ENCODE data around the gene SERPINB1. TPM values are rescaled to one million over a fixed set of nuclear protein-coding genes. Genes with fewer than 3 reads are reported as not detected.

SERPINB1 gene
- total RNA-seq, 1 donor from 2014 or later, result 3.8 TPM

DNA sequence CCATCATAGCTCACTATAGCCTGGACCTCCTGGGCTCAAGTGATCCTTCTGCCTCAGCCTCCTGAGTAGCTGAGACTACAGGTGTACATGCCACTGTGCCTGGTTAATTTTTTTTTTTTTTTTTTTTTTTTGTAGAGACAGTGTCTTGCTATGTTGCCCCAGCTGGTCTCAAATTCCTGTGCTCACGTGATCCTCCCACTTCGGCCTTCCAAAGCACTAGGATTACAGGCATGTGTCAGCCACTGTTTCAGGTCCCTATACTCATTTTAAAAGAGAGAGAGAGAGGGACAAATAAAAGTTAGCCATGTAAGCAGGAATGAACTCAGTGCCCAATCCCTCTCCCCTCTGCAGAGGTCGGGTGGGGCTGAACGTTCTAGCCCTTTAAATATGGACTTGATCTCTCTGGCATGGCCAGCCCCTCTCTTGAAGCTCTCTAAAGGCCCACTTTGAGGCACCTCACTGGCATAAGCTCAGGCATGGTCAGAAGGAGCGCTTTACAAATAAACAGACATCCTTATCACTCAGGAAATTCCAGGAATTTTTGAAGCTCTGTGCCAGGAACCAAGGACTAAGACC lies 9.0 kb upstream of the SERPINB1 start:
- DNase-seq (ENCODE audit: low read depth in 2 of 2), result peak; percentile 63 to 80

DNA sequence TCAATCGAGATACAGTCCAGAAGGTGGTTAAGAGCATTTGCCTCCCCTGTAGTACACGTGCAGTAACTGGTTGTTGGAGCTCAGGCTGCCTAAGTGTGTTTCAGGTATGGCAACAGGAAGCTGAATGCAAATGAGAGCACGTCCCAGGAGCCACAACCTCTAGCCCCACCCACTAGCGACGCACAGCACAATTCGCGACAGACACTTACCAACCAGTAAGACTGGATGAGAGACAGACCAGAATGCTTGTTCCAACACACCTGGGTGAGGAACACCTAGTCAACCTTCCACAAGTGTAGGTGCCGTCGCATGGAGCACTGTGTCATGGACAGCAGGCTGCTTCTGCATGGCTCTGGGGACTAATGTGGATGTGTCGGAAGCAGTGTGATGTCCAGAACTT lies 7.2 kb upstream of the SERPINB1 start:
- no peak for DNase-seq (ENCODE audit: low read depth in 2 of 2)

DNA sequence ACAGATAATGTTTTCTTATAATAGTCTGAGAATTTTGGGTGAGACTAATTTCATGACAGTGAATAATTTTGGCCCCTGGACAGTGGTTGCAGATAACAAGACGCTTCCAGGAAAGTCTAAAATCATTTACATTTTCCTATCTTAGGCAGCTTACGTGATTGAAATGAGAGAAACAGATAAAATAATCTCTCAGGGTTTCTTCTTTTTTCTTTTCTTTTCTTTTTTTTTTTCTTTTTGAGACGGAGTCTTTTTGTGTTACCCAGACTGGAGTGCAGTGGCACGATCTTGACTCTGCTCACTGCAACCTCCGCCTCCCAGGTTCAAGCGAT lies 4.2 kb upstream of the SERPINB1 start:
- no peak for DNase-seq (ENCODE audit: low read depth in 2 of 2)

DNA sequence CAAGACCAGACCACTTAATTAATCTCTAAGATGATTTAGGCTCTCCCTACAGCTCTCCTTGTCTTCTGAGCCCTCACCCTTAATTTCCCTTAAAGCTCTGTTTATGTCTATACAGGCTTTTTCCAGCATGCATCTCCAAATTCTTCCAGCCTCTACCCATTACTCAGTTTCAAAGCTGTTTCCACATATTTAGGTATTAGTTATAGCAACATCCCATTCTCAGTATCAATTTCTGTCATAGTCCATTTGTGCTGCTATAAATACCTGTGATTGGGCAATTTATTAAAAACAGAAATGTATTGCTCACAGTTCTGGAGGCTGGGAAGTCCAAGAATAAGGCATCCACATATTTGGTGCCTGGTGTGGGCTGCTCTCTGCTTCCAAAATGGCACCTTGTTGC lies 2.3 kb upstream of the SERPINB1 start:
- no peak for DNase-seq (ENCODE audit: low read depth in 2 of 2)

DNA sequence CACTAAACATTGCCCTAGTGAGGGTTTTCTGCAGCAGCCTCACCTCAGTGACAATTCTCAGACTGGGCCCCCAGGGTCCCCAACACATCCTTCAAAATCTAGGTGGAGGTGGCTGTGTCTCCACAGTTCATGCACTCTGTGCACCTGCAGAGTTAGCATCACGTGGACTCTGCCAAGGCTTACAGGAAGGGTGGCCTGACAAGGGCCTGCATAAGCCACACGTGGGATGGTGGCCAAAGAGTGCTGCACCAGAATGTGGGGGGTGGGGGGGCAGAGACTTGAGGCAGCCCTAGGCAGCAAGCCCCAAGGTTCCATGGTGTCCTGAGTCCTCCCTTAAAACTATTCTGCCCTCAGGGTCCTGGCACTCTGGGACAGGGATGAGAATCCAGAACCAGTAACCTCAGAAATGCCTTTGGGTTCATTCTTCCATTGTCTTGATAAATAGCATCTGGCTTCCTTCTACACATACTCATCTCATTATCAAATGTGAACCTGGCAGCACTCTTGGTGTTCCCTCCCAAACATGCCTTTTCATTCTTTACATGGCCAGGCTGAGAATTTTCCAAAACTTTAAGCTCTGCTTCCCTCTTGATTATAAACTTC lies 1.6 kb upstream of the SERPINB1 start:
- DNase-seq (ENCODE audit: low read depth in 2 of 2), result no peak

DNA sequence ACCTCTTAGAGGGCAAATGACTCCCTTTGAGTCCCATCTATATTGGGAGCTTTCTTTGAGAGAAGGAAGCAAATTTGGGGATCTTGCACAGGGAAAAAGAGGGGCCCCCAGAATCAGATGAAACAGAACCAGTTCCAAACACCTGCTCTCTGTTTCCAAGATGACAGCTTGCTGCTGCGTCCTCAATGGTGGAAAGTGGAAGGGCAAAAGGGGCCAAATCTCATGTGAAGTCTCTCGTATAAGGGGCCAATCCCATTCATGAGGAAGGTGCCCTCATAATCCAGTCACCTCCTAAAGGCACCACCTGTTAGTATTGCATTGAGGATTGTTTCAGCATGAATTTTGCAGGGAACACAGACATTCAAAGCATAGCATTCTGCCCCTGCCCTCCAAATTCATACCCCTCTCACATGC lies 483 bp upstream of the SERPINB1 start:
- DNase-seq (ENCODE audit: low read depth in 2 of 2), result no peak

DNA sequence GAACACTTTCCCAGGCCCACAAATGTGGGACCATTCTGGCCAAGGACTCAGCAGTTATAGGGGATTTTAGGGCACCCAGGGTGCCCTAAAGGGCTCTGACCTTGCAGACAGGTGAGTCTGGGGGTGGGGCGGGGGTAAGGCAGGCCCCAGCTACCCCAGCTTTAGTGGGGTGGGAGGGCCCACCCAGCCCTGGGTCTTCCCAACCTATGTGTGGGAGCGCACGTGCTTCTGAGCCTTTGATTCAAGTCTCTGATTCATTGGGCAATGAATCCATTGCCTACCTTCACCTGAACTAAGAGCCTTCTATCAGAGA lies 958 bp downstream of the SERPINB1 start:
- no peak for DNase-seq (ENCODE audit: low read depth in 2 of 2)

DNA sequence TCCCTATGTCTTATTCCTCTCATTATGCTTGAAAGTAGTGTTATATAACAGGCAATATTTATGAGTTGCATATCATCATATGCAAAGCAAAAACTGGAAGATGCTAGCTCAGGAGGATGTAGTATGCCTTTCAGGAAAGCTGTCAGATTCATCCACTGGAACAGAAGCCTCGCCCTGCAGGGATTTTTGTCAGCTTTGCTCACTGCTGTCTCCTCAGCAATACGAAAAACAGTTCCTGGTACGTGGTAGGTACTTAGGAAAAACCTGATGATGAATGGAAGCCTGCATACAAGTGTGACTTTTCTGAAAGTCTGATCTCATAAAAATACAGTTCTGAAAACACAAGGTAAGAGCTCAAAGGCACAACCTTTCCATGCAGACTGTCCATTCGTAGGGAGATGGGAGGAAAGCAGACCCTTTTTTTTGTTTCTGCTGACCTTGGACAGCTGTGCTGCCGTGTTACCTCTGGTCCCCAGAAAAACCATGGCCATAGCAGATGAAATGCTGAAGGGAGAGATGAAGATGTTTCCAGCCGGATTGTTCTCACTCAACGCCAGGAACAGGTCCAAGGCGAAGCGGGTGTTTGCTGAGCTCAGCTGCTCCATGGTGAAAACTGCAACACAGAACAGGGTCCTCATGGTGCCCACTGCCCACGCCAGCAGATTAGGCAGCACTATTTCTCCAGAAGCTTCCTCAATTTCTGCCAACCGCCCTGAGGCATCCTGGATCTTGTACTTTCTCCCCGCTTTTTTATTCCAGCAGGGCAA lies 1.5 kb downstream of the SERPINB1 start:
- no peak for DNase-seq (ENCODE audit: low read depth in 2 of 2)

DNA sequence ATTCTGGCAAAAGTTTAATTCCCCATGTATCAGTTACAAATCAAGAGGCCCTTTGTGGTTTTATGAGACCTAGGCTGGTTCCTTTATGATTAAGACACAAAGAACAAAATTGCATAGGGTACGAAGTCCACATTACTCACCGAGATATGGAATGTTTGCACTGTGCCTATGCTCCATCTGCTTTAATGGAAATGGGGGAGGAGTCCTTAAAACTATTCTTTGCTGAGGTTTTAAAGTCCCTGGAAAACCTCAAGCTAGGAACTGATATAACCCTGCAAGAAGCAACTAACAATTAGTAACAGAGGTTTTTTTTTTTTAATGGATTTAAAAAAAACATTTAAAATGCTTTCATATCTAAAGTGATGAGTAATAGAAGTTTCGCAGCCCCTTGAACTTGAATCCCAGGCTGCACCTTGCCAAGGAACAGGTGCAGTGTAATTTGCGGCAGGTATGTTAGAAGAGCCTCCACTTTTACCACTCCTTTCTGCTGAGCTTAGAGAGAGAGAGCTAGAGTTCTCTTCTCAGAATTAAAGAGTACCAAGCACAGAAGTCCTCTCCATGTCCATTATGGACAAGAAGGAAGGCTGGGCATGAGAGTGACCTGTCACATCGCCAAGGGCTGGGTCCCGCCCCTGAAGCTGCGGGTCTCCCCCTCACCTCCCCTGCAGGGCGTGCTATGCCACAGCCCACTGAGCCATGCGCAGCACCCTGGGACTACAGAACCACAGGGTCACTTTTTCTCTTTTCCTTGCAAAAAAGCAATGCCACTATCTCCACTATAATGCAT lies 2.3 kb downstream of the SERPINB1 start:
- DNase-seq (ENCODE audit: low read depth in 2 of 2), result no peak

DNA sequence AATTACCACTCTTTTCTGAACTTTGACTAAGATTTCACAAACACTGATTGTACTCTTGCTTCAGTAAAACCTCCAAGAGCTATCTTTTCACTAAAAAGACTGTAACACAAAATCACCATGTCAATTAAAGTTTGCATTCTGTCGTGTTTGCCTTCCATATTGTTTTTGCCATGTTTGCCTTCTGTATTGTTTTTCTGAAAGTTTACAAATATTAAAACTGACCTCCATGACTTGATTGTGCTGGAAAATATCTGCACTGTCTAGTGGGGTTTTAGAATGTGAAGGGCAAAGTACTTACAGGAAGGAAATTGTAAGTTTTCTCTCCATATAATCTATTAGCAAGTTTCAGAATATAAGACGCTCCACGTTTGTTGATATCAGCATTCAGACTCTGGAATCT lies 3.4 kb downstream of the SERPINB1 start:
- no peak for DNase-seq (ENCODE audit: low read depth in 2 of 2)

DNA sequence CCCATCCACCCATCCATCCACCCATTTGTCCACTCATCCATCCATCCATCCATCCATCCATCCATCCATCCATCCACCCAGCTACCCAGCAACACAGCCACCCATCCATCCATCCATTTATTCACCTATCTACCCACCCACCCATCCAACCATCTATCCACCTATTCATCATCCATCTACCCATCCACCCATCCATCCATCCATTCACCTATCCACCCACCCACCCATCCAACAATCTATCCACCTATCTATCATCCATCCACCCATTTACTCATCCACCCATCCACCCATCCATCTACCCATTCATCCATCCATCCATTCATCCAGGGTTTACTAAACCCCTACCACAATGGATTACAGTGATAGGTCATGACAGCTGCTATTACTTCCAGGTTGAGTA lies 7.4 kb downstream of the SERPINB1 start:
- no peak for DNase-seq (ENCODE audit: low read depth in 2 of 2)

DNA sequence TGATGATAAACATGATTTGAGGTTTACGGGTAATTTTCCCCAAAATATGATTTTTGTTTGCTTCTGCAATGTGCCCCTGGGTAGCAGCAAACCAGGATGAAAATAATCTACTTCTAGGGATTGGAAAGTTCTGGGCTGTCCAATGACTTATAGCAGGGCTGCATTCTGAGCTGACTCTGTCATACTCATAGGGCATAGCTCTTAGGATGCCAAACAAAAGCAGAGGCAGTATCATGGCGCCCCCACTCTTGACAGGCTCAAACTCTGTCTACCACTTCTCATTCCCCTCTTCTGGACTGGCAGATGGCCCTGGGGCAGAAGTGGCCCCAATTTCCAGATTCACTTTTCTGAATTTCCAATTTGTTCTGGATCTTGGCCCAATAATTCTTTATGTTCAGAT lies 10.3 kb downstream of the SERPINB1 start:
- DNase-seq (ENCODE audit: low read depth in 2 of 2), result no peak

DNA sequence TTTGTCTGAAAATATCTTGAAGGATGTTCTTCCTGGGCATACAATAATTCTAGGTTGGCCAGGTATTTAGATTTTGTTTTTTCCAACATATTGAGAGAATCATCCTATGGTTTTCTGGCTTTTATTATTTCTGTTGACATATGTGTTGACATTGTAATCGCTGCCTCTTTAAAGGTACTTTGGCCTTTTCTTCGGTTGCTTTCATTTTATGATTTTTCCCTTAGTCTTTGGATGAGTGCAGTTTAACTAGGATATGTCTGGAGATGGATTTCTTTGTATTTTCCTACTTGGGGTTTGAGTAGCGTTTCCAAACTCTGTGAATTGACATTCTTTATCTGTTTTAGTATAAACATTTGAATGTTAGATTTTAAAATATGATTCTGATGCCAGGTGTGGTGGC lies 11.5 kb downstream of the SERPINB1 start:
- DNase-seq (ENCODE audit: low read depth in 2 of 2), result no peak

DNA sequence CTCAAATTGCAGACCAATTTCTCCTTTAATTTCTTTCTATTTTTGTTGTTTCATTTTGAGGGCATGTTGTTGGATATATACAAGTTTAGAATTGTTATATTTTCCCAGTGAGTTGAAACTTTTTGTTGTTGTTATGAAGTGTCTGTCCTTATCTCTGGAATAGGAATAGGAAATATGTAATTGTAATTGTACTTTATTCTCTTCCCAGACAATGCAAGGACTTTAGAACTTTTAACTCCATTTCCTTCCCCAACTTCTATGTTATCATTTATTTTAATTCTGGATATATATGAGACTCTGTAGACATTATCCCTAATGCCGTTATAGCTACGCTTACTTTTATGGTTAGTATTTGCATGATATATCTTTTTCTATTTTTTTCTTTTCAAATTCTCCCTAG lies 12.4 kb downstream of the SERPINB1 start:
- peak in 1 of 2 donors; percentile 53 for DNase-seq (ENCODE audit: low read depth in 2 of 2)

DNA sequence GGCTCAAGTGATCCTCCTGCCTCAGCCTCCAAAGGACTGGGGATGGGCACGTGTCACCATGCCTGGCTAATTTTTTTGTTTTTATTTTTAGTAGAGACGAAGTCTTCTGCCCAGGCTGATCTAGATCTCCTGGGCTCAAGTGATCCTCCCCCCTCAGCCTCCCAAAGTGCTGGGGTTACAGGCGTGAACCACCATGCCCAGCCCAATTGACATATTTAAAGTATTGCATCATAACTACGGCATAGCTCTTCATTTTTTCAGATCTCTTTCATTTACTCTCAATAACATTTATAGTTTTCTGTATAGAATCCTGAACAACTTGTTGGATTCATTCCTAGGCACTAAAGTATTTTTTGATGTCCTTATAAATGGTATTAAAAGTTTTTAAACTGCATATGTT lies 13.0 kb downstream of the SERPINB1 start:
- DNase-seq (ENCODE audit: low read depth in 2 of 2), result no peak

DNA sequence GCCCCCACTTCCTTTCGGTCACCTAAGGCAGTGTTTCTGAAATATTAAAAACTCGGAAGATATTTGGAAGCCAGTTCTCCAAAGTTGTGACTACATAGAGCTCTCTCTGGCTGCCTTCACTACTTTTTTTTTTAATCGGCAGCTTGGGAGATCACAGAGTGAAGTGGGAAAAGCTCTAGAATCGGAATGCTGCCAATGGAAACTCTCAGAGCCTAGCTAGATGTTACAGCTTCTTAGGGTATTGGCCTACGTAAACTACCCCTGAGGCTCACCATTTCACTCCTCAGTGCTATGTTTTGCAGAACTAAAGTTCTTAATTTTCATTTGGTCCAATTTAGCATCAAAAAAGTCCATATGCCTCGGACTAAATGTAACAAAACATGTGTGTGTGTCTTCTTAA lies 14.5 kb downstream of the SERPINB1 start:
- no peak for DNase-seq (ENCODE audit: low read depth in 2 of 2)

DNA sequence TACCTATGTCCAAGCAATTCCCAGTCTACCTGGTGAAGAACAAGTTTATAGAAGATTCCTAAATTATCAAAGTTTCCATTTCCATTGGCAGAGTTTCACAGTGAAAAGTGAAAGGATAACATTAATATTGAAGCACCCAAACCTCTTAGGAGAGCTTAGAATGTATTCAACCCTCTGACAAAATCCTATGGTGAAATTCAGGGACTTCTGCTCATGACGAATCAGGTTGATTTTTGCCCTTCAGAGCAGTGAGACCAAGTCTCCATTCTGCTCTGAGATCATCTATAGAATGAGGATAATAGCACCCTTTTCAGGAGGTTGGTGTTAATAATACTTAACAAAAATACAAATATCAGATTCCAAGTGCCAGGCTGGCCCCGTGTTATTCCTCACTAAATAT lies 15.5 kb downstream of the SERPINB1 start:
- no peak for DNase-seq (ENCODE audit: low read depth in 2 of 2)

DNA sequence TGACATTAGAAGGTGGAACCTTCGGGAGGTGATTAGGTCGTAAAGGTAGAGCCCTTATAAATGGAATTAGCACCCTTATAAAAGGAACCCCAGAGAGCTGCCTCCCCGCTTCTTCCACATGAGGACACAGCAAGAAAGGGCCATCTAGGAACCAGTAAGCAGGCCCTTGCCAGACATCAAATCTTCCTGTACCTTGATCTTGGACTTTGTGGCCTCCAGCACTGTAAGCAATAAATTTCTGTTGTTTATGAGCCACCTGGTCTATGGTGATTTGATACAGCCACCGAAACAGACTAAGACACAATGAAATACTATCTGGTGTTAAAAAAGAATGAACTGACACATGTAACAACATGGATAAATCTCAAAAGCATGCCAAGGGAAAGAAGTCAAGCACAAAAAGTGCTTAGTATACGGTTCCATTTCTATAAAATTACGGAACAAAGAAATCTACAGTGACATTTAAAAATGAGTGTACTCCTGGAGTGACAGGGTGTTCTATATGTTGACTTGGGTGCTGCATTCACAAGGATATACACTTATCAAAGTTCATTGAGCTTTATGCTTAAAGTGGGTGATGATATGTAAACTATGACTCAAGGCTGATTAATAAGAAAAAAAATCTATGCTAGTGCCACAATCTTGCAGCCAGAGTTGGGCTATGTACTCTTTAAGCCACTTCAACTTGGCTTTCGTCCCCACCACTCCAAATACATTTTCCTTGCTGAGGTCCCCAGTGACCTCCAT lies 18.4 kb downstream of the SERPINB1 start:
- no peak for DNase-seq (ENCODE audit: low read depth in 2 of 2)

DNA sequence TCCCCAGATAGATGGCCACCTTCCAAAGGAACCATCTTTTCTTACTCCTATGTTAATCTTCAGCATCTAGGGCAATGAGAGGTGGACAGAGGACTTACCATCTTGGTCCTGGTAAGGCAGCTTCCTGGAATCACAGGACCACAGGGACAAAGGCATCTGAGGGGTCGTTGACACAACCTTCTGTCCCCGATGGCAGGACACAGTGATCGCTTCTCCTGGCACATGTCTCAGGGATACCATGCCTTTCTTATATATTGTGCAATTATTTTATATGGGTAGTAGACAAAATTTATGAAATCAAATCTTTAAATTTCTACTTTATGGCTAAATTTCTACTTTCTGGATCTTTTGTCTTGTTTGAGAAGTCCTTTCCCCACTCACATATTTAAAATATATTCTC lies 20.1 kb downstream of the SERPINB1 start:
- DNase-seq (ENCODE audit: low read depth in 2 of 2), result no peak

DNA sequence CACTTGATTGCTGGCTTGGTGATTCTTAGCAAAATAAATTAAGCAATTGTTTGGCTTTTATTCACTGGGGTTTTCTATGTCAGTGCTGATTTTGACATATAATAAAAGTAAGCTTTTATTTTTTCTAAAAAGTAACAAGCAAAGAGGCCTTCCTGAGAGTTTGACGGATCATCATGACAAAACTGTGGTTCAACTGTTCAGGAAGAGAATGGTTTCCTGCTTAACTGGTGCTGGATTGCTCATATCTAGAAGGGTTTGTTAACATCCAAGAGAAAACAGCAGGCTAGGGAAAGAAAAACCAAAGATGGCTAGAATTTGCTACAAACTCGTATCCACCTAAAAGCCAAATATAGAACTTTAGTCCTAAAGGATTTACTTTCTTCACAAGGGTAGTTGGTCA lies 21.2 kb downstream of the SERPINB1 start:
- peak; percentile 85 to 94 for DNase-seq (ENCODE audit: low read depth in 2 of 2)

DNA sequence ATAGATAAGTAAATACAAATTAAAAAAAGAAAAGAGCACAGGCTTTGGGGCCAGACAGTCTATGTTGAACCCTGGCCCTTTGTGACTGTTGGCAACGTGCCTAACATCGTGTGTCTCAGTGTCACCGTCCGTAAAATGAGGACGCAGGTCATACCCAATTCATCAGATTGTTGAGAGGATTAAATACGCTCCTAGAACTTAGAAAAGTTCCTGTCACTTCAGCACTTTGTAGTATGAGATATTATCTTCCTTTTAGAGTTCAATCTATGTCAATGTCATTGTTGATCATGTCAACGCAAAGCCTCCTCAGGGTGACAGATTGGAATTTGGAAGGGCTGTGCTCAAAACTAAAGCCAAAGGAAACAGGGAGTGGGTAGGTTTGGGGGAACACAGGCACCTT lies 21.7 kb downstream of the SERPINB1 start:
- peak; percentile 13 to 65 for DNase-seq (ENCODE audit: low read depth in 2 of 2)

DNA sequence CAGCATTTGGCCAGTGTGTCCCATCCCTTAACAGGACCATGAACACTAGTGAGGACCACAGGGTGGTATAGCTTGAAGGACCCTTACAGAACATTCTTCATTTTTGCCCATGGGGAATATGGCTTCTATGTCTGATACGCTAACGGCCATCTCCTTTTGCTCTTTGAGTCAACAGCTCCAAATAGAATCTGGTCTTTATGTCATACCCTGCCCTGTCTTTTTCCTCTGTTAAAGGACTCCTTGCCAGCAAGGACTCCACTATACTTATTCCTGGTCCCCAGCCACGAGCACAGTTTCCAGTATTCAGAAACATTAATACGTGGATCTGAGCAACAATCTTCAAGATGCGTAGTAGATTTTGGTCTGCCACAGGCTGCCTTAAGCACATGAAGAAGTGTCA lies 22.5 kb downstream of the SERPINB1 start:
- DNase-seq (ENCODE audit: low read depth in 2 of 2), result no peak

All from lung microvascular endothelial cell (primary cell).